IMR-90 (cell line): ENCODE results near the gene PSMA8. TPM values are rescaled to one million over a fixed set of nuclear protein-coding genes. Genes with fewer than 3 reads are reported as not detected.
A peak's percentile ranks its signal among the peaks of the same experiment; 100 is the strongest.

Experiments used
- ATAC-seq: fragments of 200-7000 bp; cut with Tn5 transposase; 2 replicates; pipeline ENCODE4 v1.9.1; 2020; ENCODE audit warnings: low read depth, mild to moderate bottlenecking, moderate library complexity
- BruUV-seq: library from RNA; stranded (reverse); fragments of 400-500 nt; replicated peaks from 2 replicates; lab custom pipeline; 2021; lab: Mats Ljungman, UMichigan
- CTCF ChIA-PET: fragments of 300-600 bp; formaldehyde crosslinking; extraction: SDS; loops from one replicate; lab custom pipeline; 2021; ENCODE audit warnings: antibody characterized with exemption; lab: Yijun Ruan, JAX
- POLR2A ChIA-PET: fragments of 300-600 bp; sonication (Branson Sonifier 250); formaldehyde crosslinking; loops from one replicate; lab custom pipeline; 2022; ENCODE audit warnings: antibody characterized with exemption; ENCODE audit not compliant: unreplicated experiment; lab: Charles Lee
- DNase-seq: peaks from one replicate; pipeline ENCODE4 v3.0.0; 2013
- H2AFZ ChIP-seq: replicated peaks from 2 replicates; pipeline ENCODE3; 2013; ENCODE audit warnings: low read length, mild to moderate bottlenecking; ENCODE audit not compliant: poor library complexity
- H2AK5ac ChIP-seq: 2 replicates; pipeline ENCODE4 v1.6.1; 2013; ENCODE audit warnings: low read depth, low read length, inconsistent platforms
- H2AK9ac ChIP-seq: replicated peaks from 2 replicates; pipeline ENCODE3; 2013; ENCODE audit warnings: mild to moderate bottlenecking, low read depth, low read length, moderate library complexity; ENCODE audit not compliant: poor library complexity
- H2BK120ac ChIP-seq: 2 replicates; pipeline ENCODE4 v1.6.1; 2013; ENCODE audit warnings: low read depth, low read length, inconsistent platforms
- H2BK15ac ChIP-seq: 3 replicates; pipeline ENCODE4 v1.6.1; 2013; ENCODE audit warnings: low read depth, low read length, inconsistent platforms
- H2BK20ac ChIP-seq: 2 replicates; pipeline ENCODE4 v1.6.1; 2013; ENCODE audit warnings: low read depth, mild to moderate bottlenecking, inconsistent platforms, low read length, moderate library complexity
- H2BK5ac ChIP-seq: 2 replicates; pipeline ENCODE4 v1.6.1; 2013; ENCODE audit warnings: mild to moderate bottlenecking, low read depth, low read length, inconsistent platforms; ENCODE audit not compliant: poor library complexity, severe bottlenecking
- H3K14ac ChIP-seq: replicated peaks from 2 replicates; pipeline ENCODE4 v1.6.1; 2013; ENCODE audit warnings: low read depth, low read length, inconsistent platforms
- H3K18ac ChIP-seq: 2 replicates; pipeline ENCODE4 v1.6.1; 2013; ENCODE audit warnings: low read depth, low read length, control low read depth
- H3K23ac ChIP-seq: 2 replicates; pipeline ENCODE4 v1.6.1; 2013; ENCODE audit warnings: low read depth, low read length, inconsistent platforms
- H3K27ac ChIP-seq: 2 replicates; pipeline ENCODE4 v1.5.1; 2013; ENCODE audit warnings: mild to moderate bottlenecking, control low read depth, low read length; ENCODE audit not compliant: insufficient read depth
- H3K27me3 ChIP-seq: 2 replicates; pipeline ENCODE4 v1.6.1; 2013; ENCODE audit warnings: low read length; ENCODE audit not compliant: control insufficient read depth, insufficient read depth
- H3K36me3 ChIP-seq: 2 replicates; pipeline ENCODE4 v1.6.1; 2013; ENCODE audit warnings: low read length, mixed read lengths; ENCODE audit not compliant: control insufficient read depth, insufficient read depth
- H3K4ac ChIP-seq: 2 replicates; pipeline ENCODE4 v1.6.1; 2013; ENCODE audit warnings: low read depth, low read length, inconsistent platforms
- H3K4me1 ChIP-seq: 2 replicates; pipeline ENCODE4 v1.6.1; 2013; ENCODE audit warnings: low read length, mixed read lengths; ENCODE audit not compliant: control insufficient read depth, insufficient read depth
- H3K4me2 ChIP-seq: 2 replicates; pipeline ENCODE4 v1.6.1; 2013; ENCODE audit warnings: low read depth, mild to moderate bottlenecking, control low read depth, low read length, moderate library complexity
- H3K4me3 ChIP-seq: 2 replicates; pipeline ENCODE4 v1.5.1; 2013; ENCODE audit warnings: low read depth, mild to moderate bottlenecking, control low read depth, low read length, moderate library complexity; ENCODE audit not compliant: insufficient read depth
- H3K56ac ChIP-seq: 2 replicates; pipeline ENCODE4 v1.6.1; 2013; ENCODE audit warnings: low read length, inconsistent platforms; ENCODE audit not compliant: insufficient read depth; ENCODE audit errors: extremely low read depth
- H3K79me1 ChIP-seq, 2 experiments: 2 replicates each; pipeline ENCODE4 v1.6.1; 2013; ENCODE audit warnings: low read length in 2 of 2, inconsistent platforms in 1 of 2, low read depth in 1 of 2
- H3K9ac ChIP-seq: 2 replicates; pipeline ENCODE4 v1.6.1; 2013; ENCODE audit warnings: low read depth, low read length, control low read depth
- H3K9me1 ChIP-seq: 2 replicates; pipeline ENCODE4 v1.6.1; 2013; ENCODE audit warnings: low read length, inconsistent platforms; ENCODE audit not compliant: insufficient read depth
- H3K9me3 ChIP-seq: 2 replicates; pipeline ENCODE4 v1.6.1; 2013; ENCODE audit warnings: low read length; ENCODE audit not compliant: control insufficient read depth, insufficient read depth
- H4K20me1 ChIP-seq: 2 replicates; pipeline ENCODE4 v1.6.1; 2013; ENCODE audit warnings: low read length, inconsistent platforms; ENCODE audit not compliant: insufficient read depth
- H4K5ac ChIP-seq: 2 replicates; pipeline ENCODE4 v1.6.1; 2013; ENCODE audit warnings: mild to moderate bottlenecking, low read depth, low read length, control low read depth
- H4K8ac ChIP-seq, 2 experiments: 2 replicates each; pipeline ENCODE4 v1.6.1; 2013; ENCODE audit warnings: low read depth in 2 of 2, low read length in 2 of 2, control low read depth in 1 of 2, inconsistent platforms in 1 of 2
- H4K91ac ChIP-seq: 2 replicates; pipeline ENCODE4 v1.6.1; 2013; ENCODE audit warnings: low read depth, low read length, inconsistent platforms; ENCODE audit not compliant: insufficient read depth
- CEBPB ChIP-seq: IDR thresholded peaks from 2 replicates; pipeline ENCODE4 v1.6.1; 2012; ENCODE audit warnings: low read depth, low read length, improper control_type of control experiment
- POLR2A ChIP-seq: IDR thresholded peaks from 2 replicates; pipeline ENCODE4 v1.6.1; 2012; ENCODE audit warnings: mild to moderate bottlenecking, low read depth, low read length
- WGBS, 2 experiments: methylation state at CpG; one replicate each; pipeline versions ENCODE4 v1.1.5 to v1.1.7; 2013; ENCODE audit warnings: missing lambda C conversion rate in 2 of 2; ENCODE audit not compliant: insufficient read length in 1 of 2; ENCODE audit errors: extremely low coverage in 2 of 2; 5-methylcytosine and 5-hydroxymethylcytosine counted together
- dilution Hi-C: fragments of 300-500 bp; cut with HindIII; formaldehyde crosslinking; loops from one replicate; pipeline ENCODE4 v1.14.3; 2018; ENCODE audit warnings: low sequenced_read_pairs; ENCODE audit not compliant: unreplicated experiment
- in situ Hi-C: fragments of 300-500 bp; cut with MboI; formaldehyde crosslinking; loops from 3 replicates; pipeline ENCODE4 v1.14.3; 2019; ENCODE audit warnings: low sequenced_read_pairs, inconsistent platforms, mixed read lengths
- intact Hi-C: fragments of 100-400 bp; cut with micrococcal nuclease; formaldehyde crosslinking; loops from 2 replicates; pipeline ENCODE4 v1.10.0; 2022
- polyA plus RNA-seq, 3 experiments: library from polyadenylated mRNA; depleted of rRNA; stranded (reverse); fragments of >200 nt; gene quantifications; 2 replicates each; pipeline ENCODE4 v1.2.3, GENCODE V29; 2012; ENCODE audit warnings: low replicate concordance in 1 of 3
- total RNA-seq: library from RNA; depleted of rRNA; stranded (reverse); fragments of >200 nt; gene quantifications from 2 replicates; pipeline ENCODE4 v1.2.3, GENCODE V29; 2012

PSMA8 gene
- total and polyA plus RNA-seq, 2 of the 4 experiments (the other 2 are of a cell fraction), result not detected

DNA sequence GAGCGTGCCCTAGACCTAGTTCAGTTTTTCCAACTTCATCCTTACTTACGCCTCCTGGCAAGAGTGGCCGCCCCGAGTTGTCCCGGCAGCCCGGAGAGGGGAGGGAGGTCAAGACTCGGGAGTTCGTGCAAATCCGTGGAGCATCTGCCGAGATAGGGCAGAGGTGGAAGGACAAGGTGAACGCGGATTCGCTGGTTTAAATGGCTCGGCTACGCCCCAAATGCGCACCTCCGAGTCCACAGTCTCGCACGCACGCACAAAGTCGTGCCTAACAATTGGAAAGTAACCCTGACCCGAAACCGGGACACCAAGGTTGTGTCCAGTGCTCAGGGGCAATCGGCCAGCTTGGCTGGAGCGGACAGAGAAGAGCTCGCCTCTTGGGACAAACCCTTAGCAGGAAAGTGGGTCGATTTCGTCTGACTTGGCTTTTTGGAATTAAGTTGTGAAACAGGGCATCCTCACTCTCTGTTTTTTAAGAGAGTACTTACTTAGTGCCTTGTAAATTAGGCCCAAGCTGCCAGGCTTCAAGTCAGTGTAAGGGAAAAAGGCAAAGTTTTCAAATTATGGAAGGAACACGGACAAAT is 42.5 kb upstream of the PSMA8 start:
- peaks cover 0 to 28% of the 10 kb centered on the region in 2 experiments; a peak in 2 of 4 replicates for H3K79me1 ChIP-seq
- POLR2A ChIA-PET, result no interaction called here
- peak overlapping the region; percentile 96 for H3K27ac ChIP-seq
- no peaks in the 10 kb centered on the region for H3K27me3 ChIP-seq
- no peak overlapping the region for H2BK20ac ChIP-seq
- H2AFZ ChIP-seq, result peak overlapping the region; percentile 100
- TF ChIP-seq CEBPB, result 0 out of 2 replicates have a peak, but pooled peaks have one; percentile 13
- TF ChIP-seq POLR2A, result no peak
- peak overlapping the region; percentile 76 to 84 for H4K8ac ChIP-seq
- H3K14ac ChIP-seq, result peak overlapping the region; percentile 95
- peak overlapping the region; percentile 77 for H3K18ac ChIP-seq
- H4K20me1 ChIP-seq, result peaks cover 16% of the 10 kb centered on the region
- CTCF ChIA-PET, result no interaction called here
- peak overlapping the region; percentile 91 for H3K4me3 ChIP-seq
- no peaks in the 10 kb centered on the region for H3K9me3 ChIP-seq
- no peak for DNase-seq
- H4K91ac ChIP-seq, result peak overlapping the region; percentile 91
- H2AK9ac ChIP-seq, result peak overlapping the region; percentile 100
- peaks cover 2% of the 10 kb centered on the region for H3K36me3 ChIP-seq
- H3K4me1 ChIP-seq, result no peaks in the 10 kb centered on the region; the same call in 1 of the 2 replicates
- peak overlapping the region; percentile 80 for H3K9ac ChIP-seq
- peak overlapping the region; percentile 88 for H2BK120ac ChIP-seq
- WGBS, 2 experiments, result 2% methylated on average over 10 of the region's 29 CpGs; no CpG with 5 or more reads in 1 of the 2 experiments
- H2AK5ac ChIP-seq, result no peak overlapping the region
- H2BK15ac ChIP-seq, result peak overlapping the region; percentile 35; the same call in 2 of the 3 replicates
- H3K4ac ChIP-seq, result peak overlapping the region; percentile 91
- H3K56ac ChIP-seq, result peak overlapping the region; percentile 51
- peak overlapping the region; percentile 93 for H3K4me2 ChIP-seq
- no TSS peak for BruUV-seq
- dilution Hi-C loops, result no loop called here
- in situ Hi-C loops, result no loop called here
- peak overlapping the region; percentile 79 for H4K5ac ChIP-seq
- intact Hi-C loops, result no loop called here
- peak overlapping the region; percentile 92 for H2BK5ac ChIP-seq
- H3K9me1 ChIP-seq, result no peaks in the 10 kb centered on the region
- H3K23ac ChIP-seq, result peak overlapping the region; percentile 34
- peak; percentile 55 for ATAC-seq
